GM21528 (cell line): Measurements from ENCODE around the gene B4GALT6.

ENCODE experiments used
- ATAC-seq: cut with Tn5 transposase; IDR thresholded peaks from one replicate; pipeline ENCODE4 v1.9.1; 2021; ENCODE audit warnings: mild to moderate bottlenecking, moderate library complexity; ENCODE audit not compliant: unreplicated experiment, low FRiP score

The B4GALT6 gene

GRCh38 chr18:31661965-31662364 is 22.4 kb downstream of the B4GALT6 start:
- no peak for ATAC-seq

GRCh38 chr18:31660763-31661162 is 23.6 kb downstream of the B4GALT6 start:
- ATAC-seq: no peak

DNA sequence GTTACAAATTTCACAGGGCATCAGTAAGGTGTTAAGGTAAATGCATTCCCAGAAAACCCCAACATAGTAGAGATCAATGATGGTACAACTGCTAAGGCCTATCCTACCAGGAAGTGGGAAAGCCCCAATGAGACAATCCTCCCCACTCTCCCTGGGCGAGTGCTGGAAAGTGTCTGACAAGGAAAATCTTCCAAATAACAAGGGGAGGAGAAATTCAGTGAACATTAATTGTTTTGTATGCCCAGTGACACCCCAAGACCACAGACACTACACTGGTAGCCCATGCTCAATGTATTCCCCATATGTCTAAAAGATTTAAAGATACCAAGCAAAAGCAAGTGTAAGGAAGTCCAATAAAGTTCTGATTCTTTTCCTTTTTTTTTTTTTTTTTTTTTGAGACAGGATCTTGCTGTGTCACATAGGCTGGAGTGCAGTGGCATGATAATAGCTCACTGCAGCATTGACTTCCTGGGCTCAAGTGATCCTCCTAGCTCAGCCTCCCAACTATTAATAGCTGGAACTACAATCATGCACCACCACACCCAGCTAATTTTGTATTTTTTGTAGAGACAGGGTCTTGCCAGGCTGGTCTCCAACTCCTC is 24.7 kb downstream of the B4GALT6 start:
- ATAC-seq: no peak

GRCh38 chr18:31658670-31659575 is 25.5 kb downstream of the B4GALT6 start:
- peak; percentile 82 for ATAC-seq

DNA sequence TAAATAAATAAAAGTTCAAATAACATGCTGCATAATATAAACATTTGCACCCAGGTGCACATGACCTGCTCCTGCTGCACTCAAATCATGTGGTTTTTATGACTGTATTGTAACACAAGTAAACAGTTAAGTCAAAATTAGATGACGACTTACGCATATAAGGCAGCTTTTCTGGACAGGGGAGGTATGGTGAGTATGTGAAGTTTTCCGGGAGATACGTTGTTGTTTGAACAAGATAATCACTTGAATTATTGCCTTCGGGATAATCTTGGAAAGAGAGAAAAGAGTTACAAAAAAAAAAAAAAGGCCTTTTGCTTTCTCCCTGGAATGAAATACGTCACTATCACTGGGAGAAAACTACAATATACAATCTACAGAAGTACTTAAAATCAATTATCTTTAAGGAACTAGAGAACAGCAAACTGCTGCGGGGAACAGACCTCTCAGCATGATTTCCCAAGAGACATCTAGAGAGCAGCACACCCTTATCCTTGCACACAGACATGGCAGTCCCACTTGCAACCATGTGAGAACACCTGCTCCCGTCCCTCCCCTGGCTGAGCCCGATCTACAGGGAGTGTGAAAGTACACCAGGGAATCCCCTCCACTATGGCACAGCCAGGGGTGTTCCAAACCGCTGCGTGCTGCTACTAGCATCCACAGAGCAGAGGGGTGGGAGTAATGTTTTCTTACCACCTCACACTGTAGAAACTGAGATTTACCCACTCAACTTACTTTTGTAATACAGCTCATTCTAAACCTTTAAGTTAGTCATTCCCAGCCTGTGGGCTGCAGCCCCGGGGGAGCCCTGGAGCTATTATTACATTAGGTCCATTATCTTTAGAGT is 26.3 kb downstream of the B4GALT6 start:
- peak; percentile 75 for ATAC-seq

DNA sequence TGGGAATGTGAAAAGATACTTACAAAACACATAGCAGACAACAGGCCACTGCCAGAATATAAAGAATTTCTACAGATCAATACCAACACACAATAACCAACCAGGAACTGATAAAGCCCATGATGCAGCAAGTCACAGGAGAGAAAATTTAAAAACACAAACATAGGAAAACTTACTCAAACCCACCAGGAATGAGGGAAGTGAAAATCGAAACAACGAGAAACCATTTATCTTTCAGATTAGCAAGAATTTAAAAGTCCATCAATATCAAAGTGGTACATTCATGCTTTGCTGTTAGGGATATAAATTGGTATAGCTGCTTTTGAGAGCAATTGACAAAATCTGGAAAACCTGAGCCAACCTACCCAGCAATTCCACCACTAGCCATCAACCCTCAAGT is 27.6 kb downstream of the B4GALT6 start:
- ATAC-seq: no peak

DNA sequence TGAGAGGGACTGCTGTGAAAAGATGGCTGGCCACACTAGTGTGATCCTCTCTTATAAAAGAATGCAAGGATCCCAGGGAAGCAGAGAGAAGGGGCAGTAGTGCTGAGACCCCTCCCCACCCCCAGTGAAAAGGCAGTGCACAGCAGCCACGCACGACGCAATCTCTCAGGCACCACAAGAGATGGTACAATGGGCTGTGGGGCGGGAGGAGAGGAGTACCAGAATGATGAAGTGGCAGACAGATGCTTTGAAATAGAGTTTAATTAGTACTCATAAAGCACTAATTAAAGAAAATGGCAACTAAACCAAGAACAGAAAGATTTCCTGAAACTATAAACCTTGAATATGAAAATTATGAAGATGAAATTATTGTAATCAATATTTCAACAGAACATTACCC is 29.0 kb downstream of the B4GALT6 start:
- no peak for ATAC-seq

DNA sequence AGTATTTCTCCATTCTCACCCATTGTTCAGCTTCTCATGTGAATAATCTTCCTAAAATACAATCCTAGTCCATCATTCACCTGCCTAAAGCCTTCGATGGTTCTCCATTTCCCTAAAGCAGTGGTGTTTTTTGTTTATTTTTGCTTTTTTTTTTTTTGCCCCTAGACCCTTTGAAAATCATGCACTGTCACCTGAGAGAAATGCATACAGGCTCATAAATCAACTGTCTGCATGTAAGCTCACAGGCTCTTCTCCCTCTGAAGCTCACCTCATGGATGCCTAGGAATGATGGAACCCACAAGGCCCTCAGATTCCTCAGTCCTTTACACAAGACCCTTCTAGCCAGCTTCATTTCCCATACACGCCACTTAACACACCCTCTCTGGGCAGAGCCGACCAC is 31.5 kb downstream of the B4GALT6 start:
- no peak for ATAC-seq

- no peak for ATAC-seq
These were observed 32.0 kb downstream of the B4GALT6 start for GRCh38 chr18:31652357-31652756.

- no peak for ATAC-seq
These were observed 33.0 kb downstream of the B4GALT6 start for GRCh38 chr18:31651369-31651768.

DNA sequence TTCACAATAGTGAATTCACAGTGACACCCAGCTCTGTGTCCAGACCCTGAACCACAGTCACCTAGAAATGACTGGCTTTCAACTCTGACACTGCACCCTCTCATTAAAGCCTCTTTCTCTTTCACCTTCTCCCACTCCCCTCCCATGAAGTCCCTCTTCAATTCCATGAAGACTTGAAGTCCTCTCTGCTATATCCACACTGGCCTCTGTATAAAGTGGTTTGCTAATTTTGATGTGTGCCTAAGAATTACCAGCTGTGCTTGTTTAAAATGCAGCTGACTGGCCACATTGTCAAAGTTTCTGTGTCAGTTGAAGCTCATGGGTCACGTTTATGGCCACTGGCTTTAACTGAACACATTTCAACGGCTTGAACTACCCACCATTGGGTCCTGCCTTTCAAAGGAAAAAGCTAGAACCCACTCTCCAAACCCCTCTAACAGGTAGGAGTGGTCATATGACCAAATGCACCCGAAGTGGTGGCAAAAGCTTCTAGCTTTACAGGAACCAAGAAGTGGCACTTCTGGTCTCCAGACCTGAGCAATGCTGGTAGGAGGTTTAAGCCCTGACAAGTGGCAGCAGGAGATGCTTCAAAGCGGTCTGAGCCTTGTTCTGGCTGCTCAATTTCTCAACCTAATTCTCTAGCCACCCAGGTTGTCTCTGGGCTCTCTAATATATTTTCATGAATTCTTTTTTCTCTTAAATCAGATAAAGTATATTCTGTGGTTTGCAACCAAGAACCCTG is 34.2 kb downstream of the B4GALT6 start:
- peak; percentile 57 for ATAC-seq

- no peak for ATAC-seq
These were observed 34.9 kb downstream of the B4GALT6 start for GRCh38 chr18:31649449-31649848.

- ATAC-seq: peak; percentile 56
These were observed 35.4 kb downstream of the B4GALT6 start for GRCh38 chr18:31648966-31649429.

- ATAC-seq: no peak
These were observed 35.9 kb downstream of the B4GALT6 start for GRCh38 chr18:31648458-31648857.

DNA sequence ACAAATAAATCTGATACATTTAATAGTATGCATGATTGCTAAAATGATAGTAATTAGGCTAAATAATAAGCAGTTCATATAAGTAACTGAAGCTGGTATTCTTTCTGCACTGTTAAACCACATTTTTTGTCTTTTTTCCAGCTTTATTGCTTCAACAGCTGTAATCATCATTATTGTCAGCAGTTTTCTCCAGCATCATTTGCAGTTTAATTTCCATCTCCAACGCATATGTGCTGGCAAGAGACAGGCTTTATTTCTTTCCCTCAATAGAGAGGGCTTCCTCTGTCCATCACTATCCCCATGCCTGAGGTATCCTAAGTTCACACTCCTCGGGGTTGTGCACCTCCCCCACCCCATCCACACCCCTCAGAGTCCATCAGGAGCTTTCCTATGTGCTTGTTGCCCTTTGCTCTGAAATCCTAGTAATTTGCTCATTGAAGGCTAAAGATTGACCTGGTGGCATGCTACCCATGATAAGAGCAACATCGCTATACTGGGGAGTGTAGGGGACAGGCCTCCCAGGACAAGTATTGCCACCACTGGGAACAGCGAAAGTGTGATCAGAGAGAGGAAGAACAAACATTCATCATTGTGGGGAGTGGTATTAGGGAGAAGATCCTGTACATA is 37.1 kb downstream of the B4GALT6 start:
- ATAC-seq: no peak

- ATAC-seq: no peak
These were observed 37.9 kb downstream of the B4GALT6 start for GRCh38 chr18:31646332-31647126.

DNA sequence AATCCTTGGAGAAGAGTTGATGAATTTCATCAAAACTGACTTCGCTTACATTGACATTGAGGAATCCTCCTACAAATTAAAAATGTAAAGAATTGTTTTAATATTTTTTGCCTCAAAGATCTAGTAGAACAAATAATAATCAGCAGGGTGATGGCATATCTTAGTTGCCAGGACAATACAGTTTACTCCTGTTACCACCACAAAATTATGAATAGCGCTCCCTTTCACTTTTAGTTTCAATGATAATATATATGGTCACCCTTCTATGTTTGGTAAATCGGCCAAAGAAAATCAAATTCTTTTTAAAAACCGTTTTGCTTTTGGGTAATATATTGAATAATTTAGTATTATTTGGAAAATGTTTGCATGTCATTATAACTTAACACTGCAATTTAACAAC is 39.0 kb downstream of the B4GALT6 start:
- no peak for ATAC-seq

- ATAC-seq: no peak
These were observed 41.4 kb downstream of the B4GALT6 start for GRCh38 chr18:31643003-31643402.

GRCh38 chr18:31637445-31637844 is 46.9 kb downstream of the B4GALT6 start:
- no peak for ATAC-seq
